HEK293 (cell line): ENCODE results near the gene ERP44.

Experiments
- CTCF ChIA-PET: fragments of 350-600 bp; formaldehyde crosslinking; extraction: SDS; loops from one replicate; lab custom pipeline; 2021; ENCODE audit warnings: antibody characterized with exemption; lab: Yijun Ruan, JAX
- POLR2A ChIA-PET: fragments of 300-600 bp; formaldehyde crosslinking; extraction: SDS; loops from one replicate; lab custom pipeline; 2020; ENCODE audit warnings: antibody characterized with exemption, inconsistent platforms; lab: Yijun Ruan, JAX
- H3K27ac ChIP-seq: fragments of 200-500 bp; sonication (Bioruptor generic); 2 replicates; pipeline ENCODE4 v1.5.1; 2014; ENCODE audit warnings: low read depth, low read length, control low read depth, inconsistent platforms; ENCODE audit errors: extremely low read depth
- H3K36me3 ChIP-seq, 2 experiments: fragments of 200-500 bp in 1 of 2; sonication (Bioruptor generic) in 1 of 2; 1 replicate in 1 of 2; 2 replicates in 1 of 2; pipeline ENCODE4 v1.5.1; 2014 to 2017; ENCODE audit warnings: inconsistent platforms in 2 of 2, low read length in 2 of 2; ENCODE audit not compliant: control insufficient read depth in 2 of 2, insufficient read depth in 1 of 2
- H3K4me1 ChIP-seq: fragments of 200-500 bp; sonication (Bioruptor generic); 2 replicates; pipeline ENCODE4 v1.5.1; 2014; ENCODE audit warnings: mild to moderate bottlenecking, low read length, inconsistent platforms; ENCODE audit not compliant: control insufficient read depth, insufficient read depth
- H3K4me3 ChIP-seq: 2 replicates; pipeline ENCODE4 v1.5.1; 2011; ENCODE audit warnings: low read depth, mild to moderate bottlenecking, control low read depth, low read length, moderate library complexity
- H3K9me3 ChIP-seq: fragments of 200-500 bp; sonication (Bioruptor generic); 2 replicates; pipeline ENCODE4 v1.5.1; 2014; ENCODE audit warnings: low read depth, low read length, inconsistent platforms; ENCODE audit not compliant: control insufficient read depth, insufficient read depth
- KLF1 ChIP-seq: fragments of 450-650 bp; formaldehyde crosslinking; IDR thresholded peaks from 2 replicates; pipeline ENCODE4 v1.5.1; 2016; ENCODE audit warnings: missing biosample characterization, missing genetic modification characterization
- PRDM2 ChIP-seq: fragments of 450-650 bp; formaldehyde crosslinking; IDR thresholded peaks from 2 replicates; pipeline ENCODE4 v1.5.1; 2016; ENCODE audit warnings: missing biosample characterization, missing genetic modification characterization, borderline replicate concordance
- SP3 ChIP-seq: fragments of 450-650 bp; formaldehyde crosslinking; IDR thresholded peaks from 2 replicates; pipeline ENCODE4 v1.5.1; 2016; ENCODE audit warnings: missing biosample characterization, missing genetic modification characterization
- WT1 ChIP-seq: fragments of 450-650 bp; formaldehyde crosslinking; IDR thresholded peaks from 2 replicates; pipeline ENCODE4 v1.5.1; 2016; ENCODE audit warnings: missing biosample characterization, missing genetic modification characterization
- ZBTB44 ChIP-seq: fragments of 450-650 bp; IDR thresholded peaks from 2 replicates; pipeline ENCODE4 v1.5.1; 2018; ENCODE audit warnings: missing biosample characterization, mild to moderate bottlenecking, missing genetic modification characterization
- ZFP37 ChIP-seq: fragments of 450-650 bp; formaldehyde crosslinking; IDR thresholded peaks from 2 replicates; pipeline ENCODE4 v1.5.1; 2016; ENCODE audit warnings: missing biosample characterization, missing genetic modification characterization
- ZNF140 ChIP-seq: fragments of 450-650 bp; formaldehyde crosslinking; IDR thresholded peaks from 2 replicates; pipeline ENCODE4 v1.5.1; 2016; ENCODE audit warnings: missing biosample characterization, missing genetic modification characterization
- ZNF157 ChIP-seq: fragments of 450-650 bp; formaldehyde crosslinking; IDR thresholded peaks from 2 replicates; pipeline ENCODE4 v1.5.1; 2016; ENCODE audit warnings: missing biosample characterization, missing genetic modification characterization
- ZNF214 ChIP-seq: fragments of 450-650 bp; formaldehyde crosslinking; IDR thresholded peaks from 2 replicates; pipeline ENCODE4 v1.5.1; 2017; ENCODE audit warnings: missing biosample characterization, mild to moderate bottlenecking, missing genetic modification characterization, borderline replicate concordance
- ZNF221 ChIP-seq: fragments of 450-650 bp; formaldehyde crosslinking; IDR thresholded peaks from 2 replicates; pipeline ENCODE4 v1.5.1; 2017; ENCODE audit warnings: missing biosample characterization, missing genetic modification characterization, borderline replicate concordance
- ZNF449 ChIP-seq: fragments of 450-650 bp; formaldehyde crosslinking; IDR thresholded peaks from 2 replicates; pipeline ENCODE4 v1.5.1; 2017; ENCODE audit warnings: missing biosample characterization, mild to moderate bottlenecking, missing genetic modification characterization, moderate library complexity
- ZNF514 ChIP-seq: fragments of 450-650 bp; formaldehyde crosslinking; IDR thresholded peaks from 2 replicates; pipeline ENCODE4 v1.5.1; 2016; ENCODE audit warnings: missing biosample characterization, missing genetic modification characterization
- ZNF544 ChIP-seq: fragments of 450-650 bp; formaldehyde crosslinking; IDR thresholded peaks from 2 replicates; pipeline ENCODE4 v1.5.0; 2017; ENCODE audit warnings: missing biosample characterization, missing genetic modification characterization
- ZNF610 ChIP-seq: fragments of 450-650 bp; formaldehyde crosslinking; IDR thresholded peaks from 2 replicates; pipeline ENCODE4 v1.5.1; 2016; ENCODE audit warnings: missing biosample characterization, missing genetic modification characterization, borderline replicate concordance
- ZNF664 ChIP-seq: fragments of 450-650 bp; formaldehyde crosslinking; IDR thresholded peaks from 2 replicates; pipeline ENCODE4 v1.5.1; 2016; ENCODE audit warnings: missing biosample characterization, missing genetic modification characterization
- ZNF792 ChIP-seq: fragments of 450-650 bp; formaldehyde crosslinking; IDR thresholded peaks from 2 replicates; pipeline ENCODE4 v1.5.1; 2016; ENCODE audit warnings: missing biosample characterization, missing genetic modification characterization
- ZXDB ChIP-seq: fragments of 450-650 bp; formaldehyde crosslinking; IDR thresholded peaks from 2 replicates; pipeline ENCODE4 v1.5.1; 2016; ENCODE audit warnings: missing biosample characterization, missing genetic modification characterization
- TF ChIP-seq, protein P1 (sequence below): fragments of 450-650 bp; formaldehyde crosslinking; IDR thresholded peaks from 2 replicates; pipeline ENCODE4 v1.5.1; 2017; ENCODE audit warnings: missing biosample characterization, missing genetic modification characterization
- TF ChIP-seq, protein P2 (sequence below): fragments of 450-650 bp; formaldehyde crosslinking; IDR thresholded peaks from 2 replicates; pipeline ENCODE4 v1.5.1; 2016; ENCODE audit warnings: missing biosample characterization, missing genetic modification characterization

ERP44 gene

GRCh38 chr9:100129772-100130171 lies 31.0 kb upstream of the ERP44 start:
- H3K4me1 ChIP-seq, result 0 out of 2 replicates have a peak, but pooled peaks cover 5% of the 10 kb centered on the region
- no peak overlapping the region for H3K4me3 ChIP-seq
- ChIA-PET CTCF (no interaction called here), POLR2A (interaction anchor here (1.7 kb wide), 1 partner anchor 31 kb away, joined by 3 read pairs; the partner anchor contains the start of genes ERP44 and INVS)
- TF ChIP-seq ZNF449 (tag by site-specific recombination) (no peak), ZNF157 (tag by site-specific recombination) (no peak), ZXDB (tag by site-specific recombination) (no peak), ZNF544 (tag by site-specific recombination) (no peak), ZNF514 (tag by site-specific recombination) (no peak), PRDM2 (tag by site-specific recombination) (no peak), SP3 (no peak), KLF1 (no peak), ZNF214 (tag by site-specific recombination) (no peak), ZNF140 (tag by site-specific recombination) (no peak), ZFP37 (tag by site-specific recombination) (no peak), ZNF610 (tag by site-specific recombination) (no peak), ZNF664 (tag by site-specific recombination) (no peak), ZNF792 (tag by site-specific recombination) (no peak), WT1 (tag by site-specific recombination) (no peak), ZBTB44 (tag by site-specific recombination) (no peak), ZNF221 (no peak)
- TF ChIP-seq, protein P1, sequence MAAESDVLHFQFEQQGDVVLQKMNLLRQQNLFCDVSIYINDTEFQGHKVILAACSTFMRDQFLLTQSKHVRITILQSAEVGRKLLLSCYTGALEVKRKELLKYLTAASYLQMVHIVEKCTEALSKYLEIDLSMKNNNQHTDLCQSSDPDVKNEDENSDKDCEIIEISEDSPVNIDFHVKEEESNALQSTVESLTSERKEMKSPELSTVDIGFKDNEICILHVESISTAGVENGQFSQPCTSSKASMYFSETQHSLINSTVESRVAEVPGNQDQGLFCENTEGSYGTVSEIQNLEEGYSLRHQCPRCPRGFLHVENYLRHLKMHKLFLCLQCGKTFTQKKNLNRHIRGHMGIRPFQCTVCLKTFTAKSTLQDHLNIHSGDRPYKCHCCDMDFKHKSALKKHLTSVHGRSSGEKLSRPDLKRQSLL (tag by site-specific recombination), result no peak
- TF ChIP-seq, protein P2, sequence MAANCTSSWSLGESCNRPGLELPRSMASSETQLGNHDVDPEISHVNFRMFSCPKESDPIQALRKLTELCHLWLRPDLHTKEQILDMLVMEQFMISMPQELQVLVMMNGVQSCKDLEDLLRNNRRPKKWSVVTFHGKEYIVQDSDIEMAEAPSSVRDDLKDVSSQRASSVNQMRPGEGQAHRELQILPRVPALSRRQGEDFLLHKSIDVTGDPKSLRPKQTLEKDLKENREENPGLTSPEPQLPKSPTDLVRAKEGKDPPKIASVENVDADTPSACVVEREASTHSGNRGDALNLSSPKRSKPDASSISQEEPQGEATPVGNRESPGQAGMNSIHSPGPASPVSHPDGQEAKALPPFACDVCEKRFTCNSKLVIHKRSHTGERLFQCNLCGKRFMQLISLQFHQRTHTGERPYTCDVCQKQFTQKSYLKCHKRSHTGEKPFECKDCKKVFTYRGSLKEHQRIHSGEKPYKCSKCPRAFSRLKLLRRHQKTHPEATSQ (tag by site-specific recombination), result no peak
- H3K27ac ChIP-seq, result no peak overlapping the region
- H3K9me3 ChIP-seq, result no peaks in the 10 kb centered on the region
- H3K36me3 ChIP-seq, result peaks cover 0 to 19% of the 10 kb centered on the region in 2 experiments; a peak in 2 of 3 replicates
